ENCODE results near the gene SYTL5.

The SYTL5 gene

DNA sequence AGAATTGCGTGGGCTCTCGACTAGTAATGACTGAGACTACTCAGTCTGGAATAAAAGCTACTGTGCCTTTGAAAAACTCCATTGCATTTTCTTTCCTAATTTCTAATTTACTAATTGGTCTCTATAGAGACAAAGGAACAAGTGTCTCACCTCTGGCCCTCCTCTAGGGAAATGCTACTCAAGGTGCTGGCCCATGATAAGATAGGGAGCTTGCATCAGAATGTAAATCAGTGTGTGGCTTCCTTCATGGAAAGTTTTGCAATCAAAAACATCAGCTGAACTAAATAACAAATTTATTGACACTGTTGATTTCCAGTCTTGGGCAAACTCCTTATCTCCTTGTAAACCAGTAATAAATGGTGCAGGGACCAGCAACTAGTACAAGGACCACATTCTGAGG, 132.5 kb downstream of the SYTL5 start:
- no peak for DNase-seq (ENCODE audit: low read depth)

DNA sequence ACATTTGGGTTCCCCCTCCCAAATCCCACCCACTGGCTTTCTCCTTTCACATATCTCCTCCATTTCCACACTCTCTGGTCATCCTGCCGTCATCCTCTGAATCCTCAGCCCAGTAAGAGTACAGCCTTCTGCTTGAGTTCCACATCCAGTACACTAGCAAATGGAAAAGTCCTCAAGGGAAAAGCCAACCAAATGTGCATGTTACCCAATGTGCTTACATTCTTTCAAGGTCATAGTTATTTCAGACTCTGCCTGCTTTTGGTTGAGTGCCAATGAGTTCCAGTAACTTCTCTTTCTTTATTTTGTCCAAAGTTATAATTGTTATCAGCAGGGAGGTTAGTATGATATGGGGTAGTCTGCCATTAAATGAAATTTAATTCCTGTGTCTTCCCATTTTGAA, 136.3 kb downstream of the SYTL5 start:
- no peak for DNase-seq (ENCODE audit: low read depth)

DNA sequence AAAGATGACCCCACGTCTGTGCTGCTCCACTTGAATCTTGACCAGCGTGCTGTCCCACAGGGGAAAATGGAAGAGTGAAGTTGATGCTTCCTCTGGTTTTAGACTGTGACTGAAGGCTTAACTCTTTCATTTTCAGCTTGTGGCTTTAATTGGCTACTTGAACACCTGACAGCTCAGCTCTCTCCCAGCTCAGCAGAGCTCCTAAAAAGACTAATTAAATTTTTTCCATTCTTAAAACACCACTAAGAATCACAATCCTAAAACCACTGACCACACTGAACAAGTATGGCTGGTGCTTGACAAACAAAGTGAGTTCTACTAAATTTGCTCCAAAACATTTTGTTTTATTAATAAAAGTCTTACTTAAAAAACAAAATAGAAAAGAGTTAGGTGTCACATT, 142.7 kb downstream of the SYTL5 start:
- DNase-seq (ENCODE audit: low read depth): no peak

DNA sequence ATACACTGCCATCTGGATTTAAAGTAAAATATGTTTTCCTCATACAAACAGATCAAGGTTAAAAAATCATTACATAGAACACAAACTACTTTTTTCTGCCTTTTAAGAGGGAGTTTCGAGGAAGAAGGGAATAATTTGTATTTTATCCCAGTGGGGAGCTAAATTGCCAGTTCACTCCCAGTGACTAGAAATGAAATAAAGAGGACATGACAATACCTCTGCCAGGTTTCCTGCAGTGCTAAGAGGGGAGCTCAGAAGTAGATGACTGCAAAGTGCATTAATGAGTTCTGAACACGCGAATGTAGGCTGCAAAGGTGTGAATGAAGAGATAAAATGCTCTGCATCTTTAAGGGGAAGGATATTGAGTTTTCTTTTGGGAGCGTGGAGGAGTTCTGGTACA, 144.6 kb downstream of the SYTL5 start:
- no peak for DNase-seq (ENCODE audit: low read depth)

DNA sequence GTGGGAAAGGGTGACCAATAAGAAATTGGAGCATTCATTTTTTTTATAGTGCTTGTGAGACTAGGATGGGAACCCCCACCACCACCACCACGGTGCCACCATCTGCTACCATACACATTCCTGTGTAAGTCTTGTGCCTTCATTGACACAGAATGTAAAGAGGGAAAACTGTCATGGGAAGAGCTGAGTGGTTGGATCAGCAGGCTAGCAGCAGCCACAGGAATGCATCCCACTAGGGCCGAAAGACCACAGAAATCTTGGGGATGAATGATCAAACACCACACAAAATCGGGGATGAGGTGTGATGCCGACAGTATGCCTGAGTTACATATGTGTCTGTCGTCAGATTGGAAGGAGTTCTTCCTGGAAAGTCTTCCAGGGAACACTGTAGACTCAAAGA, 145.1 kb downstream of the SYTL5 start:
- DNase-seq (ENCODE audit: low read depth): no peak

DNA sequence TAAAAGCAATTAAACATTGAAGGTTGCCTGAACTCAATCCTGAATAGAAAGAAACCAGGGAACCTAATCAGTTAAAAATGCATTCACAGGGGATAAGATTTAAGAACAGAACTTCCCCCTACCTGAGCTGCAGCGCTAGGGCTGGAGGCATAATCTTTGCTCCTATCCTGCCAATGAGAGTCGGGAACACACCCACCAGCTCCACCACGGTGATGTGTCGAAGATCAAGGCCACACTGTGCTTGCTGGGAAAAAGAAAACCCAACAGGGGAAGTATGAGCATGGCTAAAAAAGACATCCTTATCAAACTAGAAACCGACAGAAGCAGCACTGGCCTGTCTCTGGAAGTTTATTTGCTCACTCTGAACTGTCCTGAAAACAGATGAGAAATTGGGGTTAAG, 148.0 kb downstream of the SYTL5 start:
- no peak for DNase-seq (ENCODE audit: low read depth)

DNA sequence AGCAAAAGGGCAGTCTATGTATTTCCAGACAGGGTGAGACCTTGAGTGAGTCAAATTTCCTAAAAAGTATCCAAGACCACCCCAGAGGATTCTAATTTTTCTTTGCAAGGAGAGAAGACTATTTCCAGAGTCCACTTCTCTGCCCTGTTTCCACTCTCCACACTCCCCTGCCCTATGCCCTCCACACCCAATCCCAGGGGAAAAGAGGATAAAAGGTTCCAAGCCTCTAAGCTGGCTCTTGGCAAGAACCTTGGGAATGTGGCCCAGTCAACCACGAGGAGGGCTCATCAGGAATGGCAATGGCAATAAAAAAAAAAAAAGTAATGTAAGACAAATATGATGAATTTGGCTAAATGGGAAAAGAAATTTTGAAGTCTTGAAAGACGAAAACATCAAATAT, 148.5 kb downstream of the SYTL5 start:
- DNase-seq (ENCODE audit: low read depth): no peak

DNA sequence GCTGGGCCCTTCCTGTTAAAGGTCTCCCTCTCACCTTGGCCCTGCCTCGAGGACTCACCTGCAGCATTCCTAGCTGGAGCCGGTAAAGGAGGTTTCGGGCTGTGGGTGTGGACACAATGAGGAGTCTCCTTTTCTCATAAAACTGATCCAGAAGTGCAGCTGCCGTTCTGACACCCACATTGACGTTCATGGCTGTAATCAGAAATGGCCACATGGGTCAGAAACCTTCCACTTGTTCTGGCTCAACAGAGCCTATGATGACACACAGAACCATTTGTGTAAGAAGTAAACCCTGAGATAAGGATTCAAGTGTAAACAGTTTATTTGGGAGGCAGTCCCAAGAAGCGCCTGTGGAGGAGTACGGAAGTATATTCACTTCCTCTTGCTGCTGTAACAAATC, 150.5 kb downstream of the SYTL5 start:
- DNase-seq (ENCODE audit: low read depth): no peak

DNA sequence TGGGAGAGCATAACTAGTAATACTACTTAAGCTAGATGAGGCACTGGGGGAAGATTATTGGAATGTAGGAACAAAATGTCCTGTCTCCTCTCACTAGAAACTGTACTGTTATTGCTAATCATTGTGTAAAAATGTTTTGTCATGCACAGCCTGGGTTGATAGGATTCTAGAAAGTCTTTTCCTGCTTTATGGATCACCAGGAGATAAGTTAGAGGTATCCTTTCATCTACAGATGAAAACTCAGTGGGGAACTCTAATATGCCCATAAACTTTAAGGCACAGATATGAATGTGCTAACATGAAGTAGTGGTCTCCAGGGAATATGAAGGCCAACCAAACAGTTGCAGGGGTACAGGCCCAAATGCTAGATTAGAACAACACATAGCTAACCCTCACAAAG, 156.8 kb downstream of the SYTL5 start:
- no peak for DNase-seq (ENCODE audit: low read depth)

DNA sequence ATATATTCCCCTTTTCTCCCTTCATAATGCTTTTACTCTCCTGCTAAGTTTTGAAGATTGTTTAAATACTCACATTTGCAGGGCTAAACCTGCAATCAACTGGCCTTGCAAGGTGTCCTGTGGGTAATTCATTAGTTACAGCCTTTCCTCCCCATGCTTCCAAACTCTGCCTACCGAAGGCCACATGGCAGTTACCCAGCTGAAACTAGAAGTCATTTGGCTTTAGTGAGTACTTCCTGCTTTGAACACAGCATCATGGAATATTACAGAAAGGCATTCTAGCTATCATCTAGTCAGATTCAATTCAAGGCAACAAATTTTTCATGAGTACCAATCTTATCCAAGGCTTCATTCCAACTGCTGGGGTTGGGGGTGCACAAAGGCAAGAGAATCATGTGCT, 158.7 kb downstream of the SYTL5 start:
- no peak for DNase-seq (ENCODE audit: low read depth)

DNA sequence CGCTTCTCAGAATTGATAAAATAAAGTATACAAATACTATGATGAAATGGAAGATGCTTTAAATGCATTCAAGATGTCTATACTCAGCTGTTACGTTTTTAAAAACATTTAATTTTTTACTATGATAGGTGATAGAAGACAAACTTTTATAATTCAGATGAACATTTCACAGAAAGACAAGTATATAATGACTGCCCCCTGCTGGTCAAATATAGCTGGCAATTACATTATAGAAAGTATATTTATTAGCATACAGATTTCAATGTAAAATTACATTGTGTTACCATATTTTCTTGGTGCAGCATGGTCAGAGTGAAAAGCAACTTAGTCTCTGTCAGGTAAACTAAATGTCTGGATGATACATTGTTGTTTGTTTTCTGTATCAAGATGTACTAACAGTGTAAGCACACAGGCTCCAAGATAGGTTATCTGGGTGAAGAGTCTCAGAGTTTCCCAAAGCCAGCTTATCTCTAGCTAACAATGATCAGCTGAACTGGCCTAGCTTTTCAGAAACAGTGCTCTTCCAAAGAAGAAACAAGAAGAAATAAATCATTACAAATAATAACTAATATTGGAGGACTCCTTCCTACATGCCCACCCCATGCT, 160.2 kb downstream of the SYTL5 start:
- DNase-seq (ENCODE audit: low read depth): no peak

DNA sequence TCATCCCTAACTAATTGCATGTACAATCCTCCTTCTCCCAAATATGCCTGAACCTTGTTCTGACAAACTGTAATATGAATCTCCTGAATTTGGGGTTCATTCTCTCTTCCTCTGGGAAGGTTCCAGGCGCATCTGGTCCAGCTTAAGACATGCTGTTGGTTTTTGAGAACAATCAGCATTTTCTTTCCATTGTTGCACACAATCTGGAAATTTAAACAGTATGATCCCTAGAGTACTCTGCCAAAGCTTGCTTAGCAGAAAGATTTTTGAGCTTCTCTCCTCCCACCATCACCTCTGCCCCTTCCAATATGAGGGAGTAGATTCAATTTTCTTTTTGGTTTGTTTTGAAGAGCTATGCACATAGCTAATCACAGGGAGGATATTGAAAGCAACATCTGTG, 164.2 kb downstream of the SYTL5 start:
- no peak for DNase-seq (ENCODE audit: low read depth)

DNA sequence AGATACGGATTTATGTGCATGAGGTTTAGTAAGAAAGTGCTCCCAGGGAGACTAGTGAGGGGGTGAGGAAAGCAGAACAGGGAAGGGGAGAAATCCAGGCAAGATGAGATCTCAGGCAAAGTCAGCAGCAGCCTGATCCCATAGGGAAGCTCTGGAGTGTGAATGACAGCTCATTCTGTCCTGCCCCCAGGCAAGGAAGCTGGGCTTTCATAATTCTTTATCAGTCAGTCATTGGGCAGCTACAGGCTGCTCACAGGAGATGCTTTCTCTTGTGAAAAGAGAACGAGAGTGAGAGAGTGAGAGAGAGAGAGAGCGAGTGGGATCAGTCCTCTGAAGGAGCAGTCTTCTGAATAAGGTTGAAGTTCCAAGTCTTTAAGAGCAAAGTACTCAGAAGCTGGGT, 166.2 kb downstream of the SYTL5 start:
- no peak for DNase-seq (ENCODE audit: low read depth)

DNA sequence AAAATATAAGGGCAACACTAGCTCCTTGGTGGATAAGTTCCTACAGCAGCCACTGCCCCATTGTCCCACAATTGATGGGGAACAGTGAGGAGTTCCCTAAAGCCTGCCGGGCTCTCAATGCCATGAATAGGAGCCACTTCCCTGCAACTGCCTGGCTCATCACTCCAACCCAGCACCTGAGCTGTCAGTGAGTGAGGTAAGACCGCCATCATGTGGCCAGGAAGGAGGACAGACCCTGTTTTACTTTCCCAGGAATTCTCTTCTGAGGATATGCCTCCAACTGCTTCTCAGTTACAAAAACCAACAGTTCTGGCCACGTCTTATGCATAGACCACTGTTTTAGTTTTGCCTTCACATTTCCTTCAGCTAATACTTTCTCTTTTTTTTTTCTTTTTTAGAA, 168.8 kb downstream of the SYTL5 start:
- no peak for DNase-seq (ENCODE audit: low read depth)

DNA sequence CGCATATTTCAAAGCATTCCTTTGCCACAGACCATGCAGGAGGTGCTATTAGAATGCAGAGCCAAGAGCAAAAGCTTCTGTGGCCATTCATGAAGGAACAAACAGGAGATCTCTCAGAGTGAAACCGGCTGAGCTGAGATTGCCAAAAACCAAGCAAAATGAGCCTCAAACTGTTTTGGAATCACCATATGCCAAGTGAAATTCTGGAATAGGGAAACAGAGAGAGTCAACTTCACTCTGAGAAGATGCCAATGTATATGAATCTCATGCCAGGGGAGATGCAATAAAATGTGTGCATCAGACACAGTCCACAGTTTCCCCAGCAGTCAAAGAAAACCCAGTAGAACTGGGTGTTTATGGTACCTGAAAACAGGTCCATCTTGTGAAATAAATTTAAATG, 172.0 kb downstream of the SYTL5 start:
- DNase-seq (ENCODE audit: low read depth): no peak

Measured in stimulated activated CD8-positive, alpha-beta memory T cell treated with anti-CD3 and anti-CD28 coated beads, Interleukin-7, amount 100 ng/mL, for 24 hours (primary cell).